ENCODE measurements around the gene CMC1.

DNA sequence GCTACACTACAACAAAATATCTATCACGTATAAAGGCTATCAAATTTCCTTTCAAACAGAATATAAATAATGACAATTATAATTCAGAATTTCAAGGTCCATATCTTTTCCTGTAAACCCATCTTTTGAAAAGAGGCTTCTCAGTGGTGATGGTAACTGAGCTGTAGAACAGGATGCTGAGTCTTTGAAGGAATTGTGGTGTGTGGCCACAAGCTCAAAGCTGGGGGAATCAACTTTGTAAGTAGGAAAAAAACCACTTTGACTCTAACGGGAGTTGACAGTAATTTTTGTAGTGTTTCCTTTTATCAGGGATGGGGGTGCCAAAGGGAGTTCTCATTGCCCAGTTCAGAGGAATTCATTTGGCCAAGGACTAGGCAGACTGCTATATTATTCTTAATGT, 93.8 kb downstream of the CMC1 start:
- no peak for TF ChIP-seq POLR2A (IDR thresholded peaks at IDR 0.05)
- TF ChIP-seq, protein P1, sequence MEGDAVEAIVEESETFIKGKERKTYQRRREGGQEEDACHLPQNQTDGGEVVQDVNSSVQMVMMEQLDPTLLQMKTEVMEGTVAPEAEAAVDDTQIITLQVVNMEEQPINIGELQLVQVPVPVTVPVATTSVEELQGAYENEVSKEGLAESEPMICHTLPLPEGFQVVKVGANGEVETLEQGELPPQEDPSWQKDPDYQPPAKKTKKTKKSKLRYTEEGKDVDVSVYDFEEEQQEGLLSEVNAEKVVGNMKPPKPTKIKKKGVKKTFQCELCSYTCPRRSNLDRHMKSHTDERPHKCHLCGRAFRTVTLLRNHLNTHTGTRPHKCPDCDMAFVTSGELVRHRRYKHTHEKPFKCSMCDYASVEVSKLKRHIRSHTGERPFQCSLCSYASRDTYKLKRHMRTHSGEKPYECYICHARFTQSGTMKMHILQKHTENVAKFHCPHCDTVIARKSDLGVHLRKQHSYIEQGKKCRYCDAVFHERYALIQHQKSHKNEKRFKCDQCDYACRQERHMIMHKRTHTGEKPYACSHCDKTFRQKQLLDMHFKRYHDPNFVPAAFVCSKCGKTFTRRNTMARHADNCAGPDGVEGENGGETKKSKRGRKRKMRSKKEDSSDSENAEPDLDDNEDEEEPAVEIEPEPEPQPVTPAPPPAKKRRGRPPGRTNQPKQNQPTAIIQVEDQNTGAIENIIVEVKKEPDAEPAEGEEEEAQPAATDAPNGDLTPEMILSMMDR (IDR thresholded peaks at IDR 0.05) = no peak
- no peak for TF ChIP-seq EP300 (IDR thresholded peaks at IDR 0.05)
